ENCODE measurements around the gene BHLHE23.

Gene BHLHE23

GRCh38 chr20:62990306-62990825 is 16.4 kb downstream of the BHLHE23 start:
- no peak for TF ChIP-seq CTCF (IDR thresholded peaks at IDR 0.05; ENCODE audit: low read depth, low read length)
- DNase-seq (ENCODE audit: low read depth in 2 of 2): no peak
- no peak overlapping the region for H3K4me3 ChIP-seq (replicated peaks in 1 of 2; ENCODE audit: low read depth in 2 of 2, low read length in 2 of 2)

GRCh38 chr20:62989201-62989601 is 17.6 kb downstream of the BHLHE23 start:
- TF ChIP-seq CTCF (IDR thresholded peaks at IDR 0.05; ENCODE audit: low read depth, low read length): no peak
- no peak for DNase-seq (ENCODE audit: low read depth in 2 of 2)
- no peak overlapping the region for H3K4me3 ChIP-seq (replicated peaks in 1 of 2; ENCODE audit: low read depth in 2 of 2, low read length in 2 of 2)

- no peak overlapping the region for H3K4me3 ChIP-seq (replicated peaks in 1 of 2; ENCODE audit: low read depth in 2 of 2, low read length in 2 of 2)
- TF ChIP-seq CTCF (IDR thresholded peaks at IDR 0.05; ENCODE audit: low read depth, low read length): no peak
- DNase-seq (ENCODE audit: low read depth in 2 of 2): no peak
Observed at GRCh38 chr20:62987114-62987513, 19.6 kb downstream of the BHLHE23 start.

GRCh38 chr20:62986257-62986800 is 20.4 kb downstream of the BHLHE23 start:
- DNase-seq (ENCODE audit: low read depth in 2 of 2): no peak
- TF ChIP-seq CTCF (IDR thresholded peaks at IDR 0.05; ENCODE audit: low read depth, low read length): no peak
- H3K4me3 ChIP-seq (replicated peaks in 1 of 2; ENCODE audit: low read depth in 2 of 2, low read length in 2 of 2): no peak overlapping the region

DNA sequence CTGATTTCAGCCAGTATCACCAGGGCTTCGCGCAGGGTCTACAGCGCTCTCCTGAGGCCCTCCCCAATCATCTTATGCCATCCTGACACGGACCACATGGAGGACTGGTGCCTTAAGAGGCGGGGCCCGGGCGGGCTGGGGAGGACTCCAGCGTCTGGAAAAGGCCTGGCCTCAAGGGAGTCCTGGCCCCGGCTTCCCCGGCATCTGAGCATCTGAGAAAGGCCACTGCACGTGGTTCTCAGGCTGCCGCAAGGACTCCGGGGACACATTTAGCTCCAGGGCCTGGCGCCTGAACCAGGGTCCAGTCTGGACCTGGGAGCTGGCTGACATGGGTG is 21.4 kb downstream of the BHLHE23 start:
- no peak for DNase-seq (ENCODE audit: low read depth in 2 of 2)
- H3K4me3 ChIP-seq (replicated peaks in 1 of 2; ENCODE audit: low read depth in 2 of 2, low read length in 2 of 2): no peak overlapping the region
- no peak for TF ChIP-seq CTCF (IDR thresholded peaks at IDR 0.05; ENCODE audit: low read depth, low read length)

DNA sequence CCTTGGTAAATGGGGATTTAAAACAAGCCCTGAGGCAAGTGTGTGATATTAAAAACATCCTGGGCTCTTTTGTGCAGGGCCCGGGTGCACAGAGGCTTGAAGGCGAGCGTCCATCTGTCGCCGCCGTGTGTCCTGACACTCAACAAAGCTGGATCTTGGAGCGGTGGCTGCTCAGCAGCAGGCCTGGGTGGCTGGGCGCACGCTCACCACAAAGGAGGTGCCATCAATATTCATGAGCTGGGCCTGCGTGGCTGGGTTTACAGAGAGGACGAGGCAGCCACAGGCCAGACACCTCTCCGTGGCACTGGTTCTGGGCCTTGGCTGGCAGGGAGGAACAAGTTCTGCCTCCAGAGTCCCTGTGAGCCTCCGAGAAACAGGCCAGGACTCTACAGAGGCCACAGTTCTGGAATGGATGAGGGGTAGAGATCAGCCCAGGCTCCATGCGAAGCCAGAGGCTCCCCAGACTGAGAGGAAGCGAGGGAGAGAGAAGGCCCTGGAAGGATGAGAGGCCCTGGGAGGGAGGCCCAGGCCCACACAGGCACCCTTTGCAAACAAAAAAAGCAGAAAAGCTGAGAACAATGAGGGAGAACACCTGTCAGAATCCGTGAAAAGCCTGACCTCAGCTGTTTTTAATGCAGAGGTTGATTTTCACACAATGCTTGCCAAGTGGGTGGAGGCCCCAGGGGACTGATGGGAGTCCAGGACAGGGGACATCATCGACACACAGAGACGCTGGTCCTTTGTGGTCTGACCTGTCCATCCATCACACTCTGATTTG is 21.9 kb downstream of the BHLHE23 start:
- DNase-seq (ENCODE audit: low read depth in 2 of 2): no peak
- no peak overlapping the region for H3K4me3 ChIP-seq (replicated peaks in 1 of 2; ENCODE audit: low read depth in 2 of 2, low read length in 2 of 2)
- TF ChIP-seq CTCF (IDR thresholded peaks at IDR 0.05; ENCODE audit: low read depth, low read length): no peak
